ENCODE measurements around the gene GRID2. TPM values are rescaled to one million over a fixed set of nuclear protein-coding genes. Genes with fewer than 3 reads are reported as not detected.

GRID2 gene
- total and polyA plus RNA-seq, 10 of the 15 experiments (the other 5 are each of a cell fraction or from before 2014, with no cell fraction given), result not detected

GRCh38 chr4:93710847-93711430 lies 1407.2 kb downstream of the GRID2 start:
- SMC1A ChIA-PET (ENCODE audit: uncharacterized antibody, unreplicated experiment), result interaction anchor here (0.6 to 11.5 kb wide), 18 partner anchors 8 to 961 kb away, joined by 3 to 100 read pairs (median 3); no protein-coding TSS in a partner anchor
- no peak for TF ChIP-seq SIX5 (IDR thresholded peaks at IDR 0.05; ENCODE audit: low read depth, low read length, severe bottlenecking)
- TF ChIP-seq, protein P1, sequence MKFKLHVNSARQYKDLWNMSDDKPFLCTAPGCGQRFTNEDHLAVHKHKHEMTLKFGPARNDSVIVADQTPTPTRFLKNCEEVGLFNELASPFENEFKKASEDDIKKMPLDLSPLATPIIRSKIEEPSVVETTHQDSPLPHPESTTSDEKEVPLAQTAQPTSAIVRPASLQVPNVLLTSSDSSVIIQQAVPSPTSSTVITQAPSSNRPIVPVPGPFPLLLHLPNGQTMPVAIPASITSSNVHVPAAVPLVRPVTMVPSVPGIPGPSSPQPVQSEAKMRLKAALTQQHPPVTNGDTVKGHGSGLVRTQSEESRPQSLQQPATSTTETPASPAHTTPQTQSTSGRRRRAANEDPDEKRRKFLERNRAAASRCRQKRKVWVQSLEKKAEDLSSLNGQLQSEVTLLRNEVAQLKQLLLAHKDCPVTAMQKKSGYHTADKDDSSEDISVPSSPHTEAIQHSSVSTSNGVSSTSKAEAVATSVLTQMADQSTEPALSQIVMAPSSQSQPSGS (IDR thresholded peaks at IDR 0.05; ENCODE audit: low read length), result no peak
- TF ChIP-seq RAD21 (IDR thresholded peaks at IDR 0.05; ENCODE audit: insufficient read depth, low read depth, low read length), result no peak
- TF ChIP-seq ETV6 (conservative IDR thresholded peaks at IDR 0.05 in 1 of 2, IDR thresholded peaks at IDR 0.05 in 1 of 2; ENCODE audit: borderline replicate concordance in 1 of 2, low read depth in 1 of 2), result no peak
- TF ChIP-seq SUPT20H (IDR thresholded peaks at IDR 0.05; ENCODE audit: borderline replicate concordance, control insufficient read depth, low read depth, low read length), result no peak
- TF ChIP-seq RAD51 (IDR thresholded peaks at IDR 0.05), result no peak
- no peak for TF ChIP-seq YBX1 (IDR thresholded peaks at IDR 0.05)
- TF ChIP-seq SRF (IDR thresholded peaks at IDR 0.05; ENCODE audit: low read depth in 2 of 2, low read length in 2 of 2), result no peak
- H3K79me2 ChIP-seq (ENCODE audit: control insufficient read depth, insufficient read depth, low read length), result no peaks in the 10 kb centered on the region
- FAIRE-seq (no peak), ATAC-seq (peak; percentile 35), DNase-seq (ENCODE audit: low read depth, low spot score) (no peak)
- CTCF ChIA-PET, result interaction anchor here (0.6 to 3.2 kb wide), 15 partner anchors 8 to 553 kb away, joined by 3 to 82 read pairs (median 7); no protein-coding TSS in a partner anchor
- no TSS peak for BruUV-seq (replicated peaks)
- H3K4me3 ChIP-seq, result no peak overlapping the region
- no peak overlapping the region for H3K9ac ChIP-seq (ENCODE audit: control insufficient read depth, insufficient read depth, low read length)
- WGBS (ENCODE audit: insufficient coverage, insufficient replicate concordance, low lambda C conversion rate, missing lambda C conversion rate), result 69% methylated on average over 2 of the region's 2 CpGs
- RAD21 ChIA-PET (ENCODE audit: unreplicated experiment), result interaction anchor here (0.7 to 3.0 kb wide), 11 partner anchors 35 to 94 kb away, joined by 3 to 13 read pairs (median 4); no protein-coding TSS in a partner anchor
- H3K36me3 ChIP-seq (ENCODE audit: control insufficient read depth in 2 of 2, insufficient read depth in 2 of 2, low read length in 1 of 2), result no peaks in the 10 kb centered on the region
- POLR2A ChIA-PET, result interaction anchor here (0.9 kb wide), 1 partner anchor 51 kb away, joined by 3 read pairs; no protein-coding TSS in a partner anchor
- in situ Hi-C loops (cut with MboI) (no loop called here), intact Hi-C loops (cut with micrococcal nuclease; ENCODE audit: unreplicated experiment) (loop anchor here (1.0 to 2.0 kb wide), 2 partner anchors 53 to 78 kb away; no protein-coding TSS in a partner anchor)
- H3K27ac ChIP-seq (ENCODE audit: control insufficient read depth, insufficient read depth), result no peak overlapping the region
- H3K27me3 ChIP-seq (replicated peaks in 1 of 2; ENCODE audit: control insufficient read depth in 2 of 2, insufficient read depth in 2 of 2, low read length in 1 of 2), result no peaks in the 10 kb centered on the region
- H3K4me1 ChIP-seq (ENCODE audit: control insufficient read depth, insufficient read depth, low read length), result no peaks in the 10 kb centered on the region
- H2AFZ ChIP-seq (ENCODE audit: control insufficient read depth, low read depth, low read length), result no peak overlapping the region
- H3K4me2 ChIP-seq (ENCODE audit: control insufficient read depth, insufficient read depth), result no peak overlapping the region
- no peaks in the 10 kb centered on the region for H3K9me3 ChIP-seq (replicated peaks; ENCODE audit: control insufficient read depth, insufficient read depth, low read length)
- no peaks in the 10 kb centered on the region for H4K20me1 ChIP-seq (ENCODE audit: control insufficient read depth, insufficient read depth)

Data from GM12878 (cell line).